C4-2B (cell line): Measurements from ENCODE around the gene KIAA0040.

Experiments used
- CTCF ChIP-seq: fragments of 450-650 bp; conservative IDR thresholded peaks from 2 replicates; pipeline ENCODE4 v1.5.1; 2017; ENCODE audit warnings: mild to moderate bottlenecking
- ZFX ChIP-seq: fragments of 450-650 bp; IDR thresholded peaks from 2 replicates; pipeline ENCODE4 v1.6.1; 2017

GRCh38 chr1:175164751-175165150 is 27.8 kb downstream of the KIAA0040 start:
- TF ChIP-seq CTCF = no peak
- TF ChIP-seq ZFX = no peak
